GM12892 (cell line): ENCODE data around the gene USP7.

ENCODE experiments used
- POLR2A ChIP-seq: IDR thresholded peaks from 2 replicates; pipeline ENCODE4 v1.6.1; 2011; ENCODE audit warnings: low read depth, low read length, control low read depth
- POLR2AphosphoS5 ChIP-seq: IDR thresholded peaks from 2 replicates; pipeline ENCODE4 v1.6.1; 2011; ENCODE audit warnings: low read depth, low read length, control low read depth
- TAF1 ChIP-seq: IDR thresholded peaks from 2 replicates; pipeline ENCODE4 v1.6.1; 2011; ENCODE audit warnings: low read depth, mild to moderate bottlenecking, control low read depth, low read length, borderline replicate concordance

GRCh38 chr16:8859913-8860881 lies 103.5 kb downstream of the USP7 start:
- TF ChIP-seq POLR2AphosphoS5, result no peak
- TF ChIP-seq TAF1, result no peak
- TF ChIP-seq POLR2A, result no peak
